ENCODE results near the gene BAIAP2. TPM values are rescaled to one million over a fixed set of nuclear protein-coding genes. Genes with fewer than 3 reads are reported as not detected.
A peak's percentile ranks its signal among the peaks of the same experiment; 100 is the strongest.

The BAIAP2 gene
- total and polyA plus RNA-seq, 2 of the 13 experiments (the other 11 are each of a cell fraction or from before 2014, with no cell fraction given), result 22.5 to 24.0 TPM

- TF ChIP-seq CBFB (CRISPR knock-in tag; IDR thresholded peaks at IDR 0.05), result peak; percentile 27; the same call in 1 of the 2 replicates
- no peak for TF ChIP-seq NR1H2 (CRISPR knock-in tag; IDR thresholded peaks at IDR 0.05; ENCODE audit: borderline replicate concordance, low read depth)
- TF ChIP-seq ZNF543 (CRISPR knock-in tag; IDR thresholded peaks at IDR 0.05), result peak; percentile 75
- TF ChIP-seq NR2F1 (CRISPR knock-in tag; IDR thresholded peaks at IDR 0.05), result peak; percentile 38 to 77; a peak in 2 of 4 replicates
- TF ChIP-seq KAT7 (CRISPR knock-in tag; IDR thresholded peaks at IDR 0.05; ENCODE audit: borderline replicate concordance), result no peak
- TF ChIP-seq CHD4 (IDR thresholded peaks at IDR 0.05; ENCODE audit: borderline replicate concordance, low read length), result peak; percentile 54; the same call in 1 of the 2 replicates
- peak; percentile 80 for TF ChIP-seq ZNF362 (CRISPR knock-in tag; IDR thresholded peaks at IDR 0.05; ENCODE audit: borderline replicate concordance)
- 0 out of 2 replicates have a peak, but pooled peaks have one; percentile 17 for TF ChIP-seq ZNF564 (CRISPR knock-in tag; IDR thresholded peaks at IDR 0.05)
- TF ChIP-seq, protein P1, sequence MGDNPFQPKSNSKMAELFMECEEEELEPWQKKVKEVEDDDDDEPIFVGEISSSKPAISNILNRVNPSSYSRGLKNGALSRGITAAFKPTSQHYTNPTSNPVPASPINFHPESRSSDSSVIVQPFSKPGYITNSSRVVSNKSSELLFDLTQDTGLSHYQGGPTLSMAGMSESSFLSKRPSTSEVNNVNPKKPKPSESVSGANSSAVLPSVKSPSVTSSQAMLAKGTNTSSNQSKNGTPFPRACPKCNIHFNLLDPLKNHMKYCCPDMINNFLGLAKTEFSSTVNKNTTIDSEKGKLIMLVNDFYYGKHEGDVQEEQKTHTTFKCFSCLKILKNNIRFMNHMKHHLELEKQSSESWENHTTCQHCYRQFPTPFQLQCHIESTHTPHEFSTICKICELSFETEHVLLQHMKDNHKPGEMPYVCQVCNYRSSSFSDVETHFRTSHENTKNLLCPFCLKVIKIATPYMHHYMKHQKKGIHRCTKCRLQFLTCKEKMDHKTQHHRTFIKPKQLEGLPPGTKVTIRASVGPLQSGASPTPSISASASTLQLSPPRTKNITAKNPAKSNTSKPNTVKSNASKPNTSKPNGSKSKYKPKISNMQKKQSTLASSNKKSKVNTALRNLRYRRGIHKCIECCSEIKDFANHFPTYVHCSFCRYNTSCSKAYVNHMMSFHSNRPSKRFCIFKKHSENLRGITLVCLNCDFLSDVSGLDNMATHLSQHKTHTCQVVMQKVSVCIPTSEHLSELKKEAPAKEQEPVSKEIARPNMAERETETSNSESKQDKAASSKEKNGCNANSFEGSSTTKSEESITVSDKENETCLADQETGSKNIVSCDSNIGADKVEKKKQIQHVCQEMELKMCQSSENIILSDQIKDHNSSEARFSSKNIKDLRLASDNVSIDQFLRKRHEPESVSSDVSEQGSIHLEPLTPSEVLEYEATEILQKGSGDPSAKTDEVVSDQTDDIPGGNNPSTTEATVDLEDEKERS (CRISPR knock-in tag; IDR thresholded peaks at IDR 0.05), result no peak
- TF ChIP-seq HNRNPH1 (optimal IDR thresholded peaks at IDR 0.05; ENCODE audit: low read depth, low read length), result no peak
- peak; percentile 72; the same call in 1 of the 2 replicates for TF ChIP-seq ZNF343 (CRISPR knock-in tag; IDR thresholded peaks at IDR 0.05)
- peak; percentile 82; the same call in 1 of the 2 replicates for TF ChIP-seq PAX8 (CRISPR knock-in tag; IDR thresholded peaks at IDR 0.05; ENCODE audit: borderline replicate concordance)
- peak; percentile 78; the same call in 1 of the 2 replicates for TF ChIP-seq ZBED4 (CRISPR knock-in tag; IDR thresholded peaks at IDR 0.05; ENCODE audit: borderline replicate concordance)
- TF ChIP-seq SRSF1 (optimal IDR thresholded peaks at IDR 0.05; ENCODE audit: low read depth, low read length), result no peak
- no peak for TF ChIP-seq RFX5 (IDR thresholded peaks at IDR 0.05; ENCODE audit: low read depth, low read length)
- peak; percentile 57; the same call in 1 of the 2 replicates for TF ChIP-seq MEIS2 (CRISPR knock-in tag; IDR thresholded peaks at IDR 0.05)
- TF ChIP-seq PHF21A (CRISPR knock-in tag; IDR thresholded peaks at IDR 0.05), result peak; percentile 48; the same call in 1 of the 2 replicates
- peak; percentile 69; the same call in 1 of the 2 replicates for TF ChIP-seq ZMYM2 (CRISPR knock-in tag; IDR thresholded peaks at IDR 0.05)
- TF ChIP-seq ZFP36L2 (CRISPR knock-in tag; IDR thresholded peaks at IDR 0.05), result no peak
- TF ChIP-seq, protein P2, sequence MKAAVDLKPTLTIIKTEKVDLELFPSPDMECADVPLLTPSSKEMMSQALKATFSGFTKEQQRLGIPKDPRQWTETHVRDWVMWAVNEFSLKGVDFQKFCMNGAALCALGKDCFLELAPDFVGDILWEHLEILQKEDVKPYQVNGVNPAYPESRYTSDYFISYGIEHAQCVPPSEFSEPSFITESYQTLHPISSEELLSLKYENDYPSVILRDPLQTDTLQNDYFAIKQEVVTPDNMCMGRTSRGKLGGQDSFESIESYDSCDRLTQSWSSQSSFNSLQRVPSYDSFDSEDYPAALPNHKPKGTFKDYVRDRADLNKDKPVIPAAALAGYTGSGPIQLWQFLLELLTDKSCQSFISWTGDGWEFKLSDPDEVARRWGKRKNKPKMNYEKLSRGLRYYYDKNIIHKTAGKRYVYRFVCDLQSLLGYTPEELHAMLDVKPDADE (CRISPR knock-in tag; IDR thresholded peaks at IDR 0.05), result no peak
Observed at GRCh38 chr17:80990921-80991644, 43.9 kb upstream of the BAIAP2 start (continued).
